A673 (cell line): Measurements from ENCODE around the gene CARD16. TPM values are rescaled to one million over a fixed set of nuclear protein-coding genes. Genes with fewer than 3 reads are reported as not detected.

Source experiments
- BruUV-seq: library from RNA; stranded (reverse); fragments of 400-500 nt; replicated peaks from 2 replicates; lab custom pipeline; 2021; lab: Mats Ljungman, UMichigan
- CTCF ChIA-PET: fragments of 300-600 bp; sonication (Branson Sonifier 250); formaldehyde crosslinking; loops from one replicate; lab custom pipeline; 2022; ENCODE audit warnings: antibody characterized with exemption; lab: Charles Lee
- POLR2A ChIA-PET: fragments of 300-600 bp; sonication (Branson Sonifier 250); formaldehyde crosslinking; loops from one replicate; lab custom pipeline; 2022; ENCODE audit warnings: antibody characterized with exemption; ENCODE audit not compliant: low non-redundant PET; lab: Charles Lee
- DNase-seq: peaks from one replicate; pipeline ENCODE4 v3.0.0-alpha.2; 2015; ENCODE audit warnings: low spot score
- H3K27ac ChIP-seq: fragments of 200-600 bp; sonication (generic); 2 replicates; pipeline ENCODE4 v1.5.1; 2016; ENCODE audit warnings: mixed run types, low read depth, mild to moderate bottlenecking, mixed read lengths, antibody characterized with exemption, low read length; ENCODE audit not compliant: poor library complexity, severe bottlenecking
- H3K27me3 ChIP-seq: fragments of 200-600 bp; sonication (generic); replicated peaks from 2 replicates; pipeline ENCODE4 v1.6.1; 2017; ENCODE audit warnings: mixed run types, low read depth, mild to moderate bottlenecking, mixed read lengths, antibody characterized with exemption, low read length; ENCODE audit not compliant: insufficient read depth, poor library complexity
- H3K36me3 ChIP-seq: fragments of 200-600 bp; sonication (generic); 2 replicates; pipeline ENCODE4 v1.6.1; 2016; ENCODE audit warnings: mixed run types, mild to moderate bottlenecking, mixed read lengths, antibody characterized with exemption, low read length; ENCODE audit not compliant: insufficient read depth, poor library complexity, severe bottlenecking
- H3K4me1 ChIP-seq: fragments of 200-600 bp; sonication (generic); 2 replicates; pipeline ENCODE4 v1.6.1; 2017; ENCODE audit warnings: mixed run types, mild to moderate bottlenecking, mixed read lengths, antibody characterized with exemption, low read length; ENCODE audit not compliant: insufficient read depth, poor library complexity, severe bottlenecking
- H3K4me3 ChIP-seq: fragments of 200-600 bp; sonication (generic); 2 replicates; pipeline ENCODE4 v1.5.1; 2016; ENCODE audit warnings: low read depth, mixed run types, mild to moderate bottlenecking, mixed read lengths, low read length; ENCODE audit not compliant: poor library complexity, severe bottlenecking
- H3K9me3 ChIP-seq: fragments of 200-600 bp; sonication (generic); 2 replicates; pipeline ENCODE4 v1.6.1; 2016; ENCODE audit warnings: mixed run types, low read depth, mild to moderate bottlenecking, mixed read lengths, antibody characterized with exemption, low read length; ENCODE audit not compliant: poor library complexity, severe bottlenecking
- EZH2 ChIP-seq: fragments of 200-600 bp; sonication (generic); IDR thresholded peaks from 2 replicates; pipeline ENCODE4 v1.6.1; 2017; ENCODE audit warnings: borderline replicate concordance, low read depth, mild to moderate bottlenecking, mixed read lengths, antibody characterized with exemption, low read length; ENCODE audit not compliant: poor library complexity, severe bottlenecking
- intact Hi-C: fragments of 100-400 bp; cut with micrococcal nuclease; formaldehyde crosslinking; loops from one replicate; pipeline ENCODE4 v1.10.0; 2022; ENCODE audit not compliant: unreplicated experiment
- total RNA-seq: library from RNA; stranded (reverse); gene quantifications from 2 replicates; pipeline ENCODE4 v1.2.3, GENCODE V29; 2021
- TF ChIP-seq, protein P1 (sequence below): fragments of 300-800, 200-600 bp; sonication (generic); conservative IDR thresholded peaks from 2 replicates; pipeline ENCODE4 v1.5.1; 2017; ENCODE audit warnings: low read depth, mild to moderate bottlenecking, antibody characterized with exemption, low read length, moderate library complexity, mixed read lengths

The CARD16 gene
- total RNA-seq, 1 experiment from 2014 or later, result 8.0 TPM

DNA sequence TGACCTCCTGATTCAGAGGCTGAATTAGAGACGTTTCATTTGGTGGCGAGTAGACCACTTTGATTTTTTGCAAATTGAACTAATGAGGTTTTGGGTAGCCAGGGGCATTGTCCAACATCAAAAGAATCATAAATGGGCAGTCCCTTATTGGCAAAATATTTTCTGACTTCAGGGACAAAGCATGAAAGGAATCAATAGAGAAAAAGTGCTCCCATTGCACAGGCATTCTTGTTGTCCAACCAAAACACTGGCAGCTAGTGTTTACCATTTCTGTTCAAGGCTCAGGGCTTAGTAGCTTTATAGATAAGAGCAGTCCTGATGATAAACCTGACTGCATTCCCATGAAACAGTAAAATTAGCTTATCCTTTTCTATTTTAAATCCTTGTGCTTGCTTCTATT lies 6.4 kb upstream of the CARD16 start:
- BruUV-seq, result no TSS peak
- ChIA-PET CTCF (no interaction called here), POLR2A (no interaction called here)
- TF ChIP-seq, protein P1, sequence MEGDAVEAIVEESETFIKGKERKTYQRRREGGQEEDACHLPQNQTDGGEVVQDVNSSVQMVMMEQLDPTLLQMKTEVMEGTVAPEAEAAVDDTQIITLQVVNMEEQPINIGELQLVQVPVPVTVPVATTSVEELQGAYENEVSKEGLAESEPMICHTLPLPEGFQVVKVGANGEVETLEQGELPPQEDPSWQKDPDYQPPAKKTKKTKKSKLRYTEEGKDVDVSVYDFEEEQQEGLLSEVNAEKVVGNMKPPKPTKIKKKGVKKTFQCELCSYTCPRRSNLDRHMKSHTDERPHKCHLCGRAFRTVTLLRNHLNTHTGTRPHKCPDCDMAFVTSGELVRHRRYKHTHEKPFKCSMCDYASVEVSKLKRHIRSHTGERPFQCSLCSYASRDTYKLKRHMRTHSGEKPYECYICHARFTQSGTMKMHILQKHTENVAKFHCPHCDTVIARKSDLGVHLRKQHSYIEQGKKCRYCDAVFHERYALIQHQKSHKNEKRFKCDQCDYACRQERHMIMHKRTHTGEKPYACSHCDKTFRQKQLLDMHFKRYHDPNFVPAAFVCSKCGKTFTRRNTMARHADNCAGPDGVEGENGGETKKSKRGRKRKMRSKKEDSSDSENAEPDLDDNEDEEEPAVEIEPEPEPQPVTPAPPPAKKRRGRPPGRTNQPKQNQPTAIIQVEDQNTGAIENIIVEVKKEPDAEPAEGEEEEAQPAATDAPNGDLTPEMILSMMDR, result no peak
- TF ChIP-seq EZH2, result no peak
- intact Hi-C loops, result no loop called here
- Histone ChIP-seq H3K9me3 (no peaks in the 10 kb centered on the region), H3K4me3 (no peak overlapping the region), H3K36me3 (no peaks in the 10 kb centered on the region), H3K27ac (no peak overlapping the region), H3K4me1 (no peaks in the 10 kb centered on the region), H3K27me3 (no peaks in the 10 kb centered on the region)
- no peak for DNase-seq

DNA sequence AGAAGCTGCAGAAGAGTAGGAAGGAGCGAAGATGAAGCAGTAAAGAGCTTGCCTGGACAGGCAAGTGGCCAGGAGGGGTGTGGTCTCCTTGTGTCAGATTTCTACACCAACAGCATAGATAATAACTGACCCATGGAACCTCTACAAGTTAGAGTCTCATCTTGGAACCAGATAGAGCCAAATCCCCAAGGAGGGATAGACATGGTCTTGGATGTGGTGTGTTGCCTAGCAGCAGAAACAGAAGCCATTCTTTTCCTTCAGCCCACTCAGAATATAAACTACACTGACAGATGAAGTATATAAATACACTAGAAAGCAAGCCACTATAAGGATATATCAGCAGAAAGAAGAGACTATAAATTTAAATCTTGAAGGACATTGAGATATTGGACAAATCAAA lies 4.3 kb upstream of the CARD16 start:
- Histone ChIP-seq H3K4me1 (peaks cover 7% of the 10 kb centered on the region), H3K27me3 (no peaks in the 10 kb centered on the region), H3K36me3 (no peaks in the 10 kb centered on the region), H3K9me3 (no peaks in the 10 kb centered on the region), H3K27ac (no peak overlapping the region), H3K4me3 (no peak overlapping the region)
- BruUV-seq, result no TSS peak
- intact Hi-C loops, result no loop called here
- ChIA-PET POLR2A (no interaction called here), CTCF (no interaction called here)
- TF ChIP-seq, protein P1, result no peak
- no peak for TF ChIP-seq EZH2
- DNase-seq, result no peak

DNA sequence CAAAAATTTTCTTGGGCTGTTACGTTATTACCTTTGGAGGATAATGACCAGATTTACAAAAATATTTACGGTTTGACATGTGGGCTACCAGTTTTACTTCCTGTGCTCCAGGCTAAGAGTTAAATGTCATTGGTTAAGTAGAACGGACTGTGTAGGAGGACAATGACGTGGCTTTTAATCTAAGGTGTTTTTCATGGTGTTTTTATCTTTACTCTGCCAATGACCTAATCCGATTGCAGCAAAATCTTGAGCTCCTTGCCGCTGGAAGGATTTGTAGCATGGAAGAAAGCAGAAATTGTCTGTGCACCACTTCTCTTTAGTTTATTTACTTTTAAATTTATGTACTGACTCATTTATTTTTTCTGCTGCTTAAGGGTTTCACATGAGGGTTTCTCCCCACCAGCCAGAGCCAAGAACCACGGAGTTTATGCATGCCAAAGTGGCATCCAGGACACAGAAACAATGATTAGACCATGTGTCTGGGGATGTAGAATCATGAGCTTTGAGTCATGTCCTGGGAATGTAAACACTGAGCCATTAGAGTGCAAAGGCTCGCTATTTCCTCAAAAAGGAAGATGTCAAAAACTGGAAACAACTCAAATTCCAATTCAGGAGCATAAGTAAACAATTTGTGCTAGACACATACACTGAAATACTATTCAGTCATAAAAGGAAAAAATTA lies 1.9 kb upstream of the CARD16 start:
- CTCF ChIA-PET, result no interaction called here
- peak; percentile 49 for DNase-seq
- BruUV-seq, result no TSS peak

More for the DNA sequence above, 1.9 kb upstream of the CARD16 start:
- no peaks in the 10 kb centered on the region for H3K36me3 ChIP-seq
- H3K27ac ChIP-seq, result no peak overlapping the region
- peaks cover 15% of the 10 kb centered on the region for H3K4me1 ChIP-seq
- POLR2A ChIA-PET, result no interaction called here
- no peaks in the 10 kb centered on the region for H3K27me3 ChIP-seq
- intact Hi-C loops, result no loop called here
- no peak overlapping the region for H3K4me3 ChIP-seq
- TF ChIP-seq EZH2, result no peak
- TF ChIP-seq, protein P1, result no peak
- H3K9me3 ChIP-seq, result no peaks in the 10 kb centered on the region
